MCF 10A (cell line): ENCODE results near the gene TRAK1. TPM values are rescaled to one million over a fixed set of nuclear protein-coding genes. Genes with fewer than 3 reads are reported as not detected.

ENCODE experiments used
- BruUV-seq: library from RNA; stranded (reverse); fragments of 400-500 nt; replicated peaks from 2 replicates; lab custom pipeline; 2021; lab: Mats Ljungman, UMichigan
- CTCF ChIA-PET: fragments of 300-600 bp; sonication (Branson Sonifier 250); formaldehyde crosslinking; extraction: SDS; loops from one replicate; lab custom pipeline; 2021; ENCODE audit warnings: antibody characterized with exemption, inconsistent platforms; lab: Yijun Ruan, JAX
- POLR2A ChIA-PET: fragments of 300-600, 350-650 bp; sonication (Branson Sonifier 250); formaldehyde crosslinking; extraction: SDS; loops from one replicate; lab custom pipeline; 2020; ENCODE audit warnings: antibody characterized with exemption, inconsistent platforms; lab: Yijun Ruan, JAX
- DNase-seq: peaks from one replicate; pipeline ENCODE4 v3.0.0-alpha.2; 2018; ENCODE audit not compliant: unreplicated experiment
- H3K27ac Mint-ChIP-seq: one replicate; pipeline ENCODE4 v1.8.0; 2022; ENCODE audit warnings: mild to moderate bottlenecking, low read depth, mixed read lengths; ENCODE audit not compliant: unreplicated experiment
- H3K27me3 Mint-ChIP-seq: one replicate; pipeline ENCODE4 v1.8.0; 2022; ENCODE audit warnings: mixed read lengths; ENCODE audit not compliant: insufficient read depth, unreplicated experiment
- H3K36me3 Mint-ChIP-seq: one replicate; pipeline ENCODE4 v1.8.0; 2022; ENCODE audit warnings: mild to moderate bottlenecking, moderate library complexity, mixed read lengths; ENCODE audit not compliant: insufficient read depth, unreplicated experiment
- H3K4me1 Mint-ChIP-seq: one replicate; pipeline ENCODE4 v1.8.0; 2022; ENCODE audit warnings: mixed read lengths; ENCODE audit not compliant: insufficient read depth, unreplicated experiment
- H3K4me3 Mint-ChIP-seq: one replicate; pipeline ENCODE4 v1.8.0; 2022; ENCODE audit warnings: mild to moderate bottlenecking, moderate library complexity, mixed read lengths; ENCODE audit not compliant: unreplicated experiment
- H3K9me3 Mint-ChIP-seq: one replicate; pipeline ENCODE4 v1.8.0; 2022; ENCODE audit warnings: mixed read lengths; ENCODE audit not compliant: unreplicated experiment
- intact Hi-C: fragments of 100-400 bp; cut with micrococcal nuclease; formaldehyde crosslinking; loops from 2 replicates; pipeline ENCODE4 v1.14.1; 2022
- total RNA-seq: library from RNA; stranded (reverse); gene quantifications from 2 replicates; pipeline ENCODE4 v1.2.3, GENCODE V29; 2022
- TF ChIP-seq, protein P1 (sequence below): fragments of 200-600 bp; IDR thresholded peaks from one replicate; pipeline ENCODE4 v1.8.0; 2022; ENCODE audit warnings: antibody characterized with exemption, mild to moderate bottlenecking; ENCODE audit not compliant: unreplicated experiment

Gene TRAK1
- total RNA-seq, 1 experiment from 2014 or later = 33.2 TPM

GRCh38 chr3:42056840-42057239, 34.3 kb upstream of the TRAK1 start:
- Mint-ChIP-seq H3K36me3 (peaks cover 5% of the 10 kb centered on the region), H3K4me1 (peaks cover 34% of the 10 kb centered on the region), H3K4me3 (no peak overlapping the region), H3K27ac (no peak overlapping the region), H3K27me3 (no peaks in the 10 kb centered on the region), H3K9me3 (no peaks in the 10 kb centered on the region)
- POLR2A ChIA-PET = interaction anchor here (0.8 to 1.5 kb wide), 3 partner anchors 11 to 23 kb away, joined by 4 to 6 read pairs (median 4); no protein-coding TSS in a partner anchor
- CTCF ChIA-PET = no interaction called here
- BruUV-seq = no TSS peak
- TF ChIP-seq, protein P1, sequence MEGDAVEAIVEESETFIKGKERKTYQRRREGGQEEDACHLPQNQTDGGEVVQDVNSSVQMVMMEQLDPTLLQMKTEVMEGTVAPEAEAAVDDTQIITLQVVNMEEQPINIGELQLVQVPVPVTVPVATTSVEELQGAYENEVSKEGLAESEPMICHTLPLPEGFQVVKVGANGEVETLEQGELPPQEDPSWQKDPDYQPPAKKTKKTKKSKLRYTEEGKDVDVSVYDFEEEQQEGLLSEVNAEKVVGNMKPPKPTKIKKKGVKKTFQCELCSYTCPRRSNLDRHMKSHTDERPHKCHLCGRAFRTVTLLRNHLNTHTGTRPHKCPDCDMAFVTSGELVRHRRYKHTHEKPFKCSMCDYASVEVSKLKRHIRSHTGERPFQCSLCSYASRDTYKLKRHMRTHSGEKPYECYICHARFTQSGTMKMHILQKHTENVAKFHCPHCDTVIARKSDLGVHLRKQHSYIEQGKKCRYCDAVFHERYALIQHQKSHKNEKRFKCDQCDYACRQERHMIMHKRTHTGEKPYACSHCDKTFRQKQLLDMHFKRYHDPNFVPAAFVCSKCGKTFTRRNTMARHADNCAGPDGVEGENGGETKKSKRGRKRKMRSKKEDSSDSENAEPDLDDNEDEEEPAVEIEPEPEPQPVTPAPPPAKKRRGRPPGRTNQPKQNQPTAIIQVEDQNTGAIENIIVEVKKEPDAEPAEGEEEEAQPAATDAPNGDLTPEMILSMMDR = no peak
- intact Hi-C loops = no loop called here
- no peak for DNase-seq

- Mint-ChIP-seq H3K27ac (no peak overlapping the region), H3K4me1 (peaks cover 41% of the 10 kb centered on the region), H3K27me3 (no peaks in the 10 kb centered on the region), H3K9me3 (no peaks in the 10 kb centered on the region), H3K36me3 (peaks cover 5% of the 10 kb centered on the region), H3K4me3 (no peak overlapping the region)
- CTCF ChIA-PET = no interaction called here
- DNase-seq = no peak
- TF ChIP-seq, protein P1 = no peak
- no TSS peak for BruUV-seq
- intact Hi-C loops = no loop called here
- POLR2A ChIA-PET = interaction anchor here (0.7 to 1.2 kb wide), 2 partner anchors 22 to 37 kb away, joined by 3 to 4 read pairs; no protein-coding TSS in a partner anchor
These were observed 33.5 kb upstream of the TRAK1 start for GRCh38 chr3:42057561-42058211.

- peak overlapping the region; percentile 97 for H3K27ac Mint-ChIP-seq
- no peaks in the 10 kb centered on the region for H3K9me3 Mint-ChIP-seq
- ChIA-PET POLR2A (interaction anchor here (0.6 to 5.9 kb wide), 24 partner anchors 8 to 196 kb away, joined by 3 to 56 read pairs (median 4); partner anchors contain the start of genes TRAK1 and ULK4), CTCF (interaction anchor here (0.6 to 2.0 kb wide), 4 partner anchors 16 to 59 kb away, joined by 3 to 6 read pairs (median 5); no protein-coding TSS in a partner anchor)
- BruUV-seq = no TSS peak
- H3K36me3 Mint-ChIP-seq = peaks cover 5% of the 10 kb centered on the region
- H3K4me3 Mint-ChIP-seq = peak overlapping the region; percentile 58
- intact Hi-C loops = loop anchor here (2.0 kb wide), 1 partner anchor 46 kb away; no protein-coding TSS in a partner anchor
- H3K27me3 Mint-ChIP-seq = no peaks in the 10 kb centered on the region
- H3K4me1 Mint-ChIP-seq = peaks cover 34% of the 10 kb centered on the region
- TF ChIP-seq, protein P1 = no peak
- DNase-seq = no peak
These were observed 30.0 kb upstream of the TRAK1 start for GRCh38 chr3:42061025-42061712.
